Spleen (tissue), 11 donors: Measurements from ENCODE around the gene THBS1. TPM values are rescaled to one million over a fixed set of nuclear protein-coding genes. Genes with fewer than 3 reads are reported as not detected.

ENCODE experiments used
- DNase-seq: peaks from one replicate; pipeline ENCODE4 v3.0.0-alpha.2; 2020
- H3K27ac ChIP-seq, 8 donors: fragments of 200-600 bp; sonication (generic) in 7 of 8; 1 replicate in 4 of 8; 2 replicates in 4 of 8; pipeline versions ENCODE4 v1.5.0 to v1.8.0; 2016 to 2021; ENCODE audit warnings: inconsistent platforms in 4 of 8, mild to moderate bottlenecking in 4 of 8, moderate library complexity in 1 of 8
- H3K27me3 ChIP-seq, 7 donors: fragments of 200-600 bp; sonication (generic) in 6 of 7; replicated peaks in 1 of 7; 1 replicate in 4 of 7; 2 replicates in 3 of 7; pipeline versions ENCODE4 v1.5.0 to v1.8.0; 2016 to 2021; ENCODE audit warnings: inconsistent platforms in 3 of 7, mild to moderate bottlenecking in 1 of 7
- H3K36me3 ChIP-seq, 6 donors: fragments of 200-600 bp; sonication (generic) in 5 of 6; 1 replicate in 4 of 6; 2 replicates in 2 of 6; pipeline versions ENCODE4 v1.5.0 to v1.8.0; 2016 to 2021; ENCODE audit warnings: inconsistent platforms in 2 of 6
- H3K4me1 ChIP-seq, 6 donors: fragments of 200-600 bp; sonication (generic) in 5 of 6; 1 replicate in 3 of 6; 2 replicates in 3 of 6; pipeline versions ENCODE4 v1.5.0 to v1.8.0; 2016 to 2021; ENCODE audit warnings: inconsistent platforms in 3 of 6
- H3K4me3 ChIP-seq, 8 donors: fragments of 200-600 bp; sonication (generic) in 7 of 8; 1 replicate in 4 of 8; 2 replicates in 4 of 8; pipeline versions ENCODE4 v1.5.0 to v1.8.0; 2016 to 2021; ENCODE audit warnings: inconsistent platforms in 4 of 8, mild to moderate bottlenecking in 4 of 8, moderate library complexity in 2 of 8
- H3K9me3 ChIP-seq, 8 donors: fragments of 200-600 bp; sonication (generic) in 7 of 8; 1 replicate in 4 of 8; 2 replicates in 4 of 8; pipeline versions ENCODE4 v1.5.0 to v1.8.0; 2016 to 2021; ENCODE audit warnings: inconsistent platforms in 4 of 8
- CTCF ChIP-seq, 11 experiments: fragments of 200-600 bp in 7 of 11; fragments of 450-650 bp in 4 of 11; sonication (generic) in 4 of 11; IDR thresholded peaks in 8 of 11; conservative IDR thresholded peaks in 3 of 11; 1 replicate in 7 of 11; 2 replicates in 4 of 11; pipeline versions ENCODE4 v1.4.0 to v1.8.0; 2016 to 2021; ENCODE audit warnings: antibody characterized with exemption in 11 of 11, inconsistent platforms in 4 of 11, mild to moderate bottlenecking in 1 of 11
- POLR2A ChIP-seq, 3 donors: fragments of 450-650 bp; IDR thresholded peaks; one replicate each; pipeline ENCODE4 v1.5.1; 2017; ENCODE audit warnings: antibody characterized with exemption in 3 of 3, mild to moderate bottlenecking in 1 of 3
- POLR2AphosphoS5 ChIP-seq, 3 donors: sonication (generic); formaldehyde crosslinking; IDR thresholded peaks; one replicate each; pipeline ENCODE4 v1.5.1; 2017; ENCODE audit warnings: antibody characterized with exemption in 3 of 3
- WGBS, 5 donors: extraction: QIAGEN DNeasy Blood & Tissue Kit in 3 of 5; methylation state at CpG; one replicate each; pipeline versions ENCODE4 v1.1.5 to v1.1.7; 2013 to 2018; 5-methylcytosine and 5-hydroxymethylcytosine counted together
- intact Hi-C: fragments of 100-400 bp; cut with DNase I; formaldehyde crosslinking; loops from one replicate; pipeline ENCODE4 v1.15.0; 2023; ENCODE audit warnings: low total_unique reads
- polyA plus RNA-seq, 3 donors: library from polyadenylated mRNA; stranded (reverse); fragments of 200-250 nt; gene quantifications; one replicate each; pipeline ENCODE4 v1.2.1, GENCODE V29; 2013
- total RNA-seq, 7 donors: library from RNA; depleted of rRNA in 3 of 7; stranded (reverse); fragments of >200 nt in 3 of 7; fragmentation: NEBNext Ultra II Directional in 4 of 7; extraction: Animal tissue kit (Norgen Biotek cat#: 25700) in 4 of 7; gene quantifications; one replicate each; pipeline versions ENCODE4 v1.1.0 to v1.2.1, GENCODE V29; 2016 to 2021
- donor health status: healthy with polysubstance abuse.
- donor health status: DM: no; HTN: no; CAD: no; lungs with moderate emphysema.
- donor health status: DM: no; HTN: no; CAD: no.
- donor health status: Bipolar disorder and iron deficiency.
- donor health status: healthy.
- donor health status: DM: no; HTN: no; CAD: no.
- donor health status: DM: yes; HTN: yes; CAD: no.

The THBS1 gene
- total and polyA plus RNA-seq, 10 donors = 8.4 to 1,022 (median 271) TPM

DNA sequence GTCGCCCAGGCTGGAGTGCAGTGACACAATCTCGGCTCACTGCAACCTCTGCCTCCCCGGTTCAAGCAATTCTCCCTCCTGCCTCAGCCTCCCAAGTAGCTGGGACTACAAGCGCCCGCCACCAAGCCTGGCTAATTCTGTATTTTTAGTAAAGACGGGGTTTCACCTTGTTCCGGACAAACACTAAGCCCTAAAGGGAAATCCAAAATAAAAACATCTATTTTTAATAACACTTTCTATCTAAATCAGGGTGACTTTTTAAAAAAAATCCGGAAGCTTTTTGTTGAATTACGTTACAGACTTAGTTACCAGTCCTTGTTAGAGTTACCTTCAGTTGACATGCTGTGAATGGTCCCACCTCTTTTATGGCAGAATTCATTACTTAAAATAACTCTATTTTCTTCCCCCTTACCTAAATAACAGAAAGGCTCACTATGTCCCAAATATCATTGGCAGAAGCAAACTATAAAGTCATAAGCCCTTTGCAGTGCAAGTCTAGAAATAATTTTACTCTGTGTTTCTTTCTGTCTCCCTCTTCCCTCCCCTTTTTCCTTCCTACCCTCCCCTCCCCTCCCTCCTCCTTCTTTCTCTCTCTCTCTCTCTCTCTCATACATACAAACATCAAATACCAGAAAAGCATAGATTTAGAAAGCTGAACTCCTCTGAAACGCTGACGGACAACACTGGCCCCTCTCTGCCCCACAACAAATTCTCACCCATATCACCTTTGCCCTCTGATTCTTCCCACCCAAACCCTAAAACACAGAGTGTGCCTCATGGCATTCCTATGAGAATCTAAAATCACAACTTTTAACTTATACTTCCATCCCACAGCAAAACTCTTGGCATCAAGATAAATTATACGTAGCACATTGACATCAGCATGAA lies 18.3 kb downstream of the THBS1 start:
- H3K9me3 ChIP-seq = no peaks in the 10 kb centered on the region
- H3K27ac ChIP-seq = no peak overlapping the region
- no peak for DNase-seq
- peaks cover 0 to 25% (median 2%) of the 10 kb centered on the region in 6 donors for H3K36me3 ChIP-seq
- no peaks in the 10 kb centered on the region for H3K27me3 ChIP-seq
- no peak overlapping the region for H3K4me3 ChIP-seq
- TF ChIP-seq POLR2AphosphoS5 (IDR thresholded peaks at IDR 0.05) (peak in 1 of 3 donors; percentile 82), CTCF (IDR thresholded peaks at IDR 0.05 in 8 of 11, conservative IDR thresholded peaks at IDR 0.05 in 3 of 11) (no peak)
- intact Hi-C loops = loop anchor here (10.0 kb wide), 1 partner anchor 66 kb away; no protein-coding TSS in a partner anchor
- peaks cover 0 to 4% (median 0%) of the 10 kb centered on the region in 6 donors for H3K4me1 ChIP-seq
- WGBS, 5 donors = 86 to 96% (median 88%) methylated on average over 12 of the region's 12 CpGs

- peaks cover 0 to 19% (median 2%) of the 10 kb centered on the region in 6 donors for H3K36me3 ChIP-seq
- H3K4me3 ChIP-seq = no peak overlapping the region
- no peak for DNase-seq
- intact Hi-C loops = loop anchor here (10.0 kb wide), 1 partner anchor 65 kb away; no protein-coding TSS in a partner anchor
- no peak overlapping the region for H3K27ac ChIP-seq
- no peaks in the 10 kb centered on the region for H3K4me1 ChIP-seq
- no peak for TF ChIP-seq POLR2A (IDR thresholded peaks at IDR 0.05)
- TF ChIP-seq CTCF (IDR thresholded peaks at IDR 0.05 in 8 of 11, conservative IDR thresholded peaks at IDR 0.05 in 3 of 11) = no peak
- TF ChIP-seq POLR2AphosphoS5 (IDR thresholded peaks at IDR 0.05) = no peak
- H3K27me3 ChIP-seq = no peaks in the 10 kb centered on the region
- 88 to 91% (median 88%) methylated on average over 2 of the region's 2 CpGs for WGBS, 5 donors
- H3K9me3 ChIP-seq = no peaks in the 10 kb centered on the region
Measured at GRCh38 chr15:39599871-39600270, 19.0 kb downstream of the THBS1 start.

GRCh38 chr15:39602143-39602542 lies 21.3 kb downstream of the THBS1 start:
- 81 to 94% (median 90%) methylated on average over 5 of the region's 5 CpGs for WGBS, 5 donors
- Histone ChIP-seq H3K27ac (no peak overlapping the region), H3K4me3 (no peak overlapping the region), H3K36me3 (no peaks in the 10 kb centered on the region), H3K27me3 (no peaks in the 10 kb centered on the region), H3K9me3 (no peaks in the 10 kb centered on the region), H3K4me1 (no peaks in the 10 kb centered on the region)
- no peak for TF ChIP-seq POLR2AphosphoS5 (IDR thresholded peaks at IDR 0.05)
- no peak for TF ChIP-seq CTCF (IDR thresholded peaks at IDR 0.05 in 8 of 11, conservative IDR thresholded peaks at IDR 0.05 in 3 of 11)
- TF ChIP-seq POLR2A (IDR thresholded peaks at IDR 0.05) = no peak
- no peak for DNase-seq
- intact Hi-C loops = no loop called here

DNA sequence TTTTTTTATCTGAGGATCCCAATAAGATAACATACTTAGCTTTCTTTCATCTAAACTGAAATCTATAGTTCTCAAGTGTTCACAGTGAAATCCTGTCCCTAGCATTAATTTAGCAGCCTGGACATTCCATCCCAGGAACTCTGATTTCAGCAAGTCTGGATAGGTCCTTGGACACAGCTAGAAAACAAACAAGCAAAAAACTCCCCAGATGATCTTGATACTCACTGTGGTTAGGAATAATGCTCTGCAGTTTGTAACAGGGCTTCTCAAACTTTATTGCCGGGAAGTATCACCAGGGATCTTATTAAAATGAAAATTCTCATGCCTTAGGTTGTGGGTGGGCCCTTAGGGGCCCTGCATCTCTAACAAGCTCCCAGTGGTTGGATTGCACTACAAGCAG lies 24.3 kb downstream of the THBS1 start:
- no peak overlapping the region for H3K27ac ChIP-seq
- no peak for DNase-seq
- no peaks in the 10 kb centered on the region for H3K27me3 ChIP-seq
- no peaks in the 10 kb centered on the region for H3K36me3 ChIP-seq
- 78 to 100% (median 94%) methylated on average over 1 of the region's 1 CpG for WGBS, 5 donors
- H3K4me1 ChIP-seq = no peaks in the 10 kb centered on the region
- peaks cover 0 to 15% (median 12%) of the 10 kb centered on the region in 8 donors for H3K9me3 ChIP-seq
- intact Hi-C loops = no loop called here
- no peak overlapping the region for H3K4me3 ChIP-seq
- no peak for TF ChIP-seq POLR2A (IDR thresholded peaks at IDR 0.05)
- no peak for TF ChIP-seq POLR2AphosphoS5 (IDR thresholded peaks at IDR 0.05)
- TF ChIP-seq CTCF (IDR thresholded peaks at IDR 0.05 in 8 of 11, conservative IDR thresholded peaks at IDR 0.05 in 3 of 11) = no peak
